Measurements from ENCODE around the gene C1RL. TPM values are rescaled to one million over a fixed set of nuclear protein-coding genes. Genes with fewer than 3 reads are reported as not detected.

Gene C1RL
- total RNA-seq, 1 experiment from 2014 or later, result 2.4 TPM

- no peaks in the 10 kb centered on the region for H3K4me1 ChIP-seq (ENCODE audit: insufficient read depth, low read length, poor library complexity, severe bottlenecking)
- TF ChIP-seq, protein P1, sequence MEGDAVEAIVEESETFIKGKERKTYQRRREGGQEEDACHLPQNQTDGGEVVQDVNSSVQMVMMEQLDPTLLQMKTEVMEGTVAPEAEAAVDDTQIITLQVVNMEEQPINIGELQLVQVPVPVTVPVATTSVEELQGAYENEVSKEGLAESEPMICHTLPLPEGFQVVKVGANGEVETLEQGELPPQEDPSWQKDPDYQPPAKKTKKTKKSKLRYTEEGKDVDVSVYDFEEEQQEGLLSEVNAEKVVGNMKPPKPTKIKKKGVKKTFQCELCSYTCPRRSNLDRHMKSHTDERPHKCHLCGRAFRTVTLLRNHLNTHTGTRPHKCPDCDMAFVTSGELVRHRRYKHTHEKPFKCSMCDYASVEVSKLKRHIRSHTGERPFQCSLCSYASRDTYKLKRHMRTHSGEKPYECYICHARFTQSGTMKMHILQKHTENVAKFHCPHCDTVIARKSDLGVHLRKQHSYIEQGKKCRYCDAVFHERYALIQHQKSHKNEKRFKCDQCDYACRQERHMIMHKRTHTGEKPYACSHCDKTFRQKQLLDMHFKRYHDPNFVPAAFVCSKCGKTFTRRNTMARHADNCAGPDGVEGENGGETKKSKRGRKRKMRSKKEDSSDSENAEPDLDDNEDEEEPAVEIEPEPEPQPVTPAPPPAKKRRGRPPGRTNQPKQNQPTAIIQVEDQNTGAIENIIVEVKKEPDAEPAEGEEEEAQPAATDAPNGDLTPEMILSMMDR (conservative IDR thresholded peaks at IDR 0.05; ENCODE audit: low read depth, low read length), result no peak
- no peak for TF ChIP-seq EZH2 (IDR thresholded peaks at IDR 0.05; ENCODE audit: borderline replicate concordance, low read depth, low read length, poor library complexity, severe bottlenecking)
- intact Hi-C loops (cut with micrococcal nuclease; ENCODE audit: unreplicated experiment), result no loop called here
- BruUV-seq (replicated peaks), result no TSS peak
- DNase-seq (ENCODE audit: low spot score), result peak; percentile 86
- peak within 1 kb of the TSS; percentile 58 for H3K27ac ChIP-seq (ENCODE audit: low read depth, low read length, poor library complexity, severe bottlenecking)
- no peaks in the 10 kb centered on the region for H3K27me3 ChIP-seq (replicated peaks; ENCODE audit: insufficient read depth, low read depth, low read length, poor library complexity)
- no peaks in the 10 kb centered on the region for H3K36me3 ChIP-seq (ENCODE audit: insufficient read depth, low read length, poor library complexity, severe bottlenecking)
- POLR2A ChIA-PET (ENCODE audit: low non-redundant PET), result no interaction called here
- H3K9me3 ChIP-seq (ENCODE audit: low read depth, low read length, poor library complexity, severe bottlenecking), result no peaks in the 10 kb centered on the region
- peak within 1 kb of the TSS; percentile 59 for H3K4me3 ChIP-seq (ENCODE audit: low read depth, low read length, poor library complexity, severe bottlenecking)
- CTCF ChIA-PET, result no interaction called here
Observed at GRCh38 chr12:7129872-7130691, 21.1 kb upstream of the C1RL start, which contains the start of gene CLSTN3. Gene CLSTN3 (plus strand): TSS chr12:7130371. CDS start chr12:7130649, 278 bp downstream.

- Histone ChIP-seq H3K4me1 (ENCODE audit: insufficient read depth, low read length, poor library complexity, severe bottlenecking) (no peaks in the 10 kb centered on the region), H3K36me3 (ENCODE audit: insufficient read depth, low read length, poor library complexity, severe bottlenecking) (no peaks in the 10 kb centered on the region), H3K9me3 (ENCODE audit: low read depth, low read length, poor library complexity, severe bottlenecking) (no peaks in the 10 kb centered on the region), H3K4me3 (ENCODE audit: low read depth, low read length, poor library complexity, severe bottlenecking) (peak overlapping the region; percentile 59), H3K27ac (ENCODE audit: low read depth, low read length, poor library complexity, severe bottlenecking) (peak overlapping the region; percentile 58), H3K27me3 (replicated peaks; ENCODE audit: insufficient read depth, low read depth, low read length, poor library complexity) (no peaks in the 10 kb centered on the region)
- POLR2A ChIA-PET (ENCODE audit: low non-redundant PET), result no interaction called here
- BruUV-seq (replicated peaks), result no TSS peak
- no peak for DNase-seq (ENCODE audit: low spot score)
- CTCF ChIA-PET, result no interaction called here
- intact Hi-C loops (cut with micrococcal nuclease; ENCODE audit: unreplicated experiment), result no loop called here
- TF ChIP-seq EZH2 (IDR thresholded peaks at IDR 0.05; ENCODE audit: borderline replicate concordance, low read depth, low read length, poor library complexity, severe bottlenecking), result no peak
- TF ChIP-seq, protein P1 (conservative IDR thresholded peaks at IDR 0.05; ENCODE audit: low read depth, low read length), result no peak
Observed at GRCh38 chr12:7129287-7129871, 20.4 kb upstream of the C1RL start.

- CTCF ChIA-PET, result no interaction called here
- intact Hi-C loops (cut with micrococcal nuclease; ENCODE audit: unreplicated experiment), result no loop called here
- no peak for DNase-seq (ENCODE audit: low spot score)
- POLR2A ChIA-PET (ENCODE audit: low non-redundant PET), result no interaction called here
- no peaks in the 10 kb centered on the region for H3K4me1 ChIP-seq (ENCODE audit: insufficient read depth, low read length, poor library complexity, severe bottlenecking)
- H3K27ac ChIP-seq (ENCODE audit: low read depth, low read length, poor library complexity, severe bottlenecking), result peak within 1 kb of the TSS; percentile 58
- H3K27me3 ChIP-seq (replicated peaks; ENCODE audit: insufficient read depth, low read depth, low read length, poor library complexity), result no peaks in the 10 kb centered on the region
- TF ChIP-seq, protein P1 (conservative IDR thresholded peaks at IDR 0.05; ENCODE audit: low read depth, low read length), result no peak
- no peak for TF ChIP-seq EZH2 (IDR thresholded peaks at IDR 0.05; ENCODE audit: borderline replicate concordance, low read depth, low read length, poor library complexity, severe bottlenecking)
- BruUV-seq (replicated peaks), result no TSS peak
- no peaks in the 10 kb centered on the region for H3K9me3 ChIP-seq (ENCODE audit: low read depth, low read length, poor library complexity, severe bottlenecking)
- H3K4me3 ChIP-seq (ENCODE audit: low read depth, low read length, poor library complexity, severe bottlenecking), result peak within 1 kb of the TSS; percentile 59
- H3K36me3 ChIP-seq (ENCODE audit: insufficient read depth, low read length, poor library complexity, severe bottlenecking), result no peaks in the 10 kb centered on the region
Observed at GRCh38 chr12:7128681-7129286, 19.8 kb upstream of the C1RL start, which contains the start of gene RBP5. Gene RBP5 (minus strand): TSS chr12:7128889. CDS start chr12:7128775, 114 bp downstream.

Measured in A673 (cell line).